Measurements from ENCODE around the gene GNS. TPM values are rescaled to one million over a fixed set of nuclear protein-coding genes. Genes with fewer than 3 reads are reported as not detected.

The GNS gene
- total and polyA plus RNA-seq, 3 donors from 2014 or later: 52.4 to 87.9 (median 84.2) TPM

- no peak for DNase-seq
- 87 to 89% methylated on average over 10 of the region's 10 CpGs for WGBS, 2 donors
- no peaks in the 10 kb centered on the region for H3K36me3 ChIP-seq (ENCODE audit: low read depth, missing control alignments)
- H3K4me3 ChIP-seq: no peak overlapping the region
- no peak overlapping the region for H3K27ac ChIP-seq
- TF ChIP-seq POLR2A (IDR thresholded peaks at IDR 0.05) (no peak), CTCF (IDR thresholded peaks at IDR 0.05) (no peak)
- no peaks in the 10 kb centered on the region for H3K4me1 ChIP-seq
- no peaks in the 10 kb centered on the region for H3K9me3 ChIP-seq
- no peaks in the 10 kb centered on the region for H3K27me3 ChIP-seq
- intact Hi-C loops (cut with DNase I; ENCODE audit: low total_unique reads): no loop called here
Measured at GRCh38 chr12:64683816-64684543, 75.2 kb downstream of the GNS start.

GRCh38 chr12:64682572-64683277, 76.5 kb downstream of the GNS start:
- DNase-seq: no peak
- 69 to 78% methylated on average over 6 of the region's 6 CpGs for WGBS, 2 donors
- Histone ChIP-seq H3K4me3 (no peak overlapping the region), H3K4me1 (no peaks in the 10 kb centered on the region), H3K27ac (no peak overlapping the region), H3K9me3 (no peaks in the 10 kb centered on the region), H3K27me3 (no peaks in the 10 kb centered on the region), H3K36me3 (ENCODE audit: low read depth, missing control alignments) (no peaks in the 10 kb centered on the region)
- TF ChIP-seq CTCF (IDR thresholded peaks at IDR 0.05) (no peak), POLR2A (IDR thresholded peaks at IDR 0.05) (no peak)
- intact Hi-C loops (cut with DNase I; ENCODE audit: low total_unique reads): no loop called here

GRCh38 chr12:64681200-64682052, 77.8 kb downstream of the GNS start:
- intact Hi-C loops (cut with DNase I; ENCODE audit: low total_unique reads): no loop called here
- H3K4me1 ChIP-seq: no peaks in the 10 kb centered on the region
- 81 to 86% methylated on average over 5 of the region's 5 CpGs for WGBS, 2 donors

GRCh38 chr12:64680235-64680634, 79.0 kb downstream of the GNS start:
- 88 to 100% methylated on average over 4 of the region's 4 CpGs for WGBS, 2 donors

More at GRCh38 chr12:64681200-64682052, 77.8 kb downstream of the GNS start:
- Histone ChIP-seq H3K9me3 (no peaks in the 10 kb centered on the region), H3K27me3 (no peaks in the 10 kb centered on the region), H3K4me3 (no peak overlapping the region), H3K27ac (no peak overlapping the region), H3K36me3 (ENCODE audit: low read depth, missing control alignments) (no peaks in the 10 kb centered on the region)
- DNase-seq: no peak
- no peak for TF ChIP-seq CTCF (IDR thresholded peaks at IDR 0.05)

More at GRCh38 chr12:64680235-64680634, 79.0 kb downstream of the GNS start:
- H3K36me3 ChIP-seq (ENCODE audit: low read depth, missing control alignments): no peaks in the 10 kb centered on the region
- DNase-seq: no peak
- H3K4me3 ChIP-seq: no peak overlapping the region
- no peak overlapping the region for H3K27ac ChIP-seq
- H3K9me3 ChIP-seq: no peaks in the 10 kb centered on the region
- no peaks in the 10 kb centered on the region for H3K4me1 ChIP-seq
- TF ChIP-seq CTCF (IDR thresholded peaks at IDR 0.05) (no peak), POLR2A (IDR thresholded peaks at IDR 0.05) (no peak)
- intact Hi-C loops (cut with DNase I; ENCODE audit: low total_unique reads): no loop called here
- H3K27me3 ChIP-seq: no peaks in the 10 kb centered on the region

All from testis (tissue), 3 donors.